ENCODE data around the gene CR1.
"Not testable (repeated sequence)": the region's sequence is repeated elsewhere in the genome, so short reads cannot be mapped to it uniquely, and the experiment has no call there.

DNA sequence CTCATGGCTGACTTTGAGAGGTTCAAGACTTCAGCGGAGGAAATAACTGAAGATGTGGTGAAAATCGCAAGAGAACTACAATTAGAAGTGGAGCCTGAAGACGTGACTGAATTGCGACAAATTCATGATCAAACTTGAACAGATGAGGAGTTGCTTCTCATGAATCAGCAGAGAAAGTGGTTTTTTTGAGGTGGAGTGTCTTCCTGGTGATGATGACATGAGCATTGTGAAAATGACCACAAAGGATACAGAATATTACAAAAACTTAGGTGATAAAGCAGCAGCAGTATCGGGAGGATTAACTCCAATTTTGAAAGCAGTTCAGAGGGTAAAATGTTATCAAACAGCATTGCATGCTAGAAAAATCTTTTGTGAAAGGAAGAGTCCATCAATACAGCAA is 58.9 kb downstream of the CR1 start:
- TF ChIP-seq CTCF, POLR2A (IDR thresholded peaks at IDR 0.05): not testable (repeated sequence)

All from Peyer's patch (tissue), 4 donors.